DOHH2 (cell line): Measurements from ENCODE around the gene FLNA.

Source experiments
- EZH2phosphoT487 ChIP-seq: fragments of 200-600 bp; sonication (generic); IDR thresholded peaks from 2 replicates; pipeline ENCODE4 v1.6.1; 2017; ENCODE audit warnings: borderline replicate concordance, mild to moderate bottlenecking, antibody characterized with exemption, low read length, moderate library complexity, mixed read lengths
- TF ChIP-seq, protein P1 (sequence below): fragments of 200-600 bp; sonication (generic); IDR thresholded peaks from one replicate; pipeline ENCODE4 v1.5.1; 2014; ENCODE audit warnings: antibody characterized with exemption, mild to moderate bottlenecking, low read depth, low read length; ENCODE audit not compliant: poor library complexity, severe bottlenecking

DNA sequence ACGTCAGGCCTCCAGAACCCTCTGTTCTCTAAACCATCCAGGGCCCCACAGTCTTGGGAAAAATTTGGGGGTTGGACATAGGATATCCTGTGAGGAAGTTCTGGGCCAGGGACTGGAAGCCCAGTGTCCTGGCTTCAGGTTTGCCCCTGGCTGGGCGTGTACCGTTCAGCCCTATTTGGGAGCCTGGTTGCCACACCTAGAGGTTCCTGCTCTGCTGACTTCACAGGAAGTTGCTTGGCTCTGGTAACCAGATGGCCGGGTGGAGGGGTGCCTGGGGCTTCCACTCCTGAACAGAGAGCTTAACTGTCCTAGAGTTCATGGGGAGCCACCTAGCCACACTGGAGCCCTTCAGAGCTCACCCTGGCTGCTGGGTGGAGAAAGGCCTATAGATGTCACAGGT is 38.0 kb upstream of the FLNA start:
- TF ChIP-seq, protein P1, sequence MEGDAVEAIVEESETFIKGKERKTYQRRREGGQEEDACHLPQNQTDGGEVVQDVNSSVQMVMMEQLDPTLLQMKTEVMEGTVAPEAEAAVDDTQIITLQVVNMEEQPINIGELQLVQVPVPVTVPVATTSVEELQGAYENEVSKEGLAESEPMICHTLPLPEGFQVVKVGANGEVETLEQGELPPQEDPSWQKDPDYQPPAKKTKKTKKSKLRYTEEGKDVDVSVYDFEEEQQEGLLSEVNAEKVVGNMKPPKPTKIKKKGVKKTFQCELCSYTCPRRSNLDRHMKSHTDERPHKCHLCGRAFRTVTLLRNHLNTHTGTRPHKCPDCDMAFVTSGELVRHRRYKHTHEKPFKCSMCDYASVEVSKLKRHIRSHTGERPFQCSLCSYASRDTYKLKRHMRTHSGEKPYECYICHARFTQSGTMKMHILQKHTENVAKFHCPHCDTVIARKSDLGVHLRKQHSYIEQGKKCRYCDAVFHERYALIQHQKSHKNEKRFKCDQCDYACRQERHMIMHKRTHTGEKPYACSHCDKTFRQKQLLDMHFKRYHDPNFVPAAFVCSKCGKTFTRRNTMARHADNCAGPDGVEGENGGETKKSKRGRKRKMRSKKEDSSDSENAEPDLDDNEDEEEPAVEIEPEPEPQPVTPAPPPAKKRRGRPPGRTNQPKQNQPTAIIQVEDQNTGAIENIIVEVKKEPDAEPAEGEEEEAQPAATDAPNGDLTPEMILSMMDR: no peak
- TF ChIP-seq EZH2phosphoT487: no peak
